Measurements from ENCODE around the gene SELENOI.
"Not testable (repeated sequence)": the region's sequence is repeated elsewhere in the genome, so short reads cannot be mapped to it uniquely, and the experiment has no call there.

SELENOI gene

GRCh38 chr2:26364669-26365068, 18.7 kb downstream of the SELENOI start:
- POLR2A ChIA-PET: no interaction called here
- CTCF ChIA-PET: no interaction called here

GRCh38 chr2:26366957-26367356, 21.0 kb downstream of the SELENOI start:
- no peak for DNase-seq (ENCODE audit: extremely low spot score)
- ChIA-PET POLR2A (no interaction called here), CTCF (no interaction called here)
- no peak for TF ChIP-seq CTCF (IDR thresholded peaks at IDR 0.05; ENCODE audit: control extremely low read depth, extremely low read depth, low read depth, missing control alignments)

More at GRCh38 chr2:26364669-26365068, 18.7 kb downstream of the SELENOI start:
- no peak for TF ChIP-seq CTCF (IDR thresholded peaks at IDR 0.05; ENCODE audit: control extremely low read depth, extremely low read depth, low read depth, missing control alignments)
- no peak for DNase-seq (ENCODE audit: extremely low spot score)

GRCh38 chr2:26369664-26370063, 23.7 kb downstream of the SELENOI start:
- POLR2A ChIA-PET; DNase-seq (ENCODE audit: extremely low spot score); CTCF ChIA-PET: not testable (repeated sequence)

GRCh38 chr2:26370909-26371308, 25.0 kb downstream of the SELENOI start:
- DNase-seq (ENCODE audit: extremely low spot score); CTCF ChIA-PET; POLR2A ChIA-PET: not testable (repeated sequence)

GRCh38 chr2:26376799-26377198, 30.9 kb downstream of the SELENOI start:
- ChIA-PET CTCF (no interaction called here), POLR2A (no interaction called here)
- DNase-seq (ENCODE audit: extremely low spot score): no peak
- no peak for TF ChIP-seq CTCF (IDR thresholded peaks at IDR 0.05; ENCODE audit: control extremely low read depth, extremely low read depth, low read depth, missing control alignments)

GRCh38 chr2:26380281-26380680, 34.3 kb downstream of the SELENOI start:
- POLR2A ChIA-PET: no interaction called here
- no peak for TF ChIP-seq CTCF (IDR thresholded peaks at IDR 0.05; ENCODE audit: control extremely low read depth, extremely low read depth, low read depth, missing control alignments)
- DNase-seq (ENCODE audit: extremely low spot score): no peak
- CTCF ChIA-PET: interaction anchor here (3.6 kb wide), 1 partner anchor 12 kb away, joined by 11 read pairs; no protein-coding TSS in a partner anchor

GRCh38 chr2:26382564-26382963, 36.6 kb downstream of the SELENOI start:
- CTCF ChIA-PET: interaction anchor here (0.8 to 3.6 kb wide), 4 partner anchors 9 to 52 kb away, joined by 3 to 11 read pairs (median 4); no protein-coding TSS in a partner anchor
- POLR2A ChIA-PET: no interaction called here
- DNase-seq (ENCODE audit: extremely low spot score): no peak
- TF ChIP-seq CTCF (IDR thresholded peaks at IDR 0.05; ENCODE audit: control extremely low read depth, extremely low read depth, low read depth, missing control alignments): no peak

- POLR2A ChIA-PET: interaction anchor here (0.6 kb wide), 1 partner anchor 33 kb away, joined by 4 read pairs; no protein-coding TSS in a partner anchor
- no peak for TF ChIP-seq CTCF (IDR thresholded peaks at IDR 0.05; ENCODE audit: control extremely low read depth, extremely low read depth, low read depth, missing control alignments)
Measured at GRCh38 chr2:26384183-26384582, 38.2 kb downstream of the SELENOI start.

More at GRCh38 chr2:26384183-26384582, 38.2 kb downstream of the SELENOI start:
- CTCF ChIA-PET: interaction anchor here (0.7 kb wide), 1 partner anchor 16 kb away, joined by 3 read pairs; no protein-coding TSS in a partner anchor
- no peak for DNase-seq (ENCODE audit: extremely low spot score)

Measured in GM10248 (cell line).